Prostate gland (tissue), 2 donors: ENCODE data around the gene VPS52.

ENCODE experiments used
- CTCF ChIP-seq, 4 experiments: fragments of 200-600 bp in 2 of 4; fragments of 450-650 bp in 2 of 4; sonication (generic) in 2 of 4; IDR thresholded peaks; 1 replicate in 3 of 4; 2 replicates in 1 of 4; pipeline ENCODE4 v1.5.1; 2016 to 2019; ENCODE audit warnings: antibody characterized with exemption in 4 of 4, mild to moderate bottlenecking in 2 of 4, moderate library complexity in 2 of 4
- POLR2A ChIP-seq: fragments of 450-650 bp; IDR thresholded peaks from one replicate; pipeline ENCODE4 v1.6.1; 2016; ENCODE audit warnings: antibody characterized with exemption, mild to moderate bottlenecking
- POLR2AphosphoS5 ChIP-seq: sonication (generic); formaldehyde crosslinking; IDR thresholded peaks from one replicate; pipeline ENCODE4 v1.6.1; 2017; ENCODE audit warnings: antibody characterized with exemption

GRCh38 chr6:33215271-33216116 is 56.2 kb downstream of the VPS52 start:
- no peak for TF ChIP-seq CTCF (IDR thresholded peaks at IDR 0.05)
- no peak for TF ChIP-seq POLR2A
- no peak for TF ChIP-seq POLR2AphosphoS5
